HepG2 (cell line): ENCODE results near the gene APC2. TPM values are rescaled to one million over a fixed set of nuclear protein-coding genes. Genes with fewer than 3 reads are reported as not detected.

Experiments used
- HCFC1 ChIP-seq: fragments of 150-350 bp; IDR thresholded peaks from 2 replicates; pipeline ENCODE4 v1.6.1; 2014; ENCODE audit warnings: low read depth, low read length
- HMGA1 ChIP-seq: sonication (generic); formaldehyde crosslinking; conservative IDR thresholded peaks from 2 replicates; pipeline ENCODE4 v1.4.0; 2020; ENCODE audit warnings: missing genetic modification reagents
- HOXA7 ChIP-seq: sonication (generic); formaldehyde crosslinking; IDR thresholded peaks from 2 replicates; pipeline ENCODE4 v1.8.1; 2022; ENCODE audit warnings: mild to moderate bottlenecking, missing genetic modification reagents, moderate library complexity
- HOXA9 ChIP-seq: sonication (generic); formaldehyde crosslinking; IDR thresholded peaks from 2 replicates; pipeline ENCODE4 v1.8.1; 2022; ENCODE audit warnings: missing genetic modification reagents, mild to moderate bottlenecking, moderate library complexity, borderline replicate concordance
- NR1H2 ChIP-seq: sonication (generic); formaldehyde crosslinking; IDR thresholded peaks from 2 replicates; pipeline ENCODE4 v1.8.1; 2022; ENCODE audit warnings: low read depth, missing genetic modification reagents, borderline replicate concordance
- POGZ ChIP-seq: sonication (generic); formaldehyde crosslinking; IDR thresholded peaks from 2 replicates; pipeline ENCODE4 v1.4.0; 2020; ENCODE audit warnings: mild to moderate bottlenecking, missing genetic modification reagents
- SMC3 ChIP-seq: IDR thresholded peaks from 2 replicates; pipeline ENCODE4 v1.6.1; 2011; ENCODE audit warnings: low read length, improper control_type of control experiment
- TOPORS ChIP-seq: sonication (generic); formaldehyde crosslinking; IDR thresholded peaks from 2 replicates; pipeline ENCODE4 v1.8.0; 2023; ENCODE audit warnings: mild to moderate bottlenecking, missing genetic modification reagents
- U2AF1 ChIP-seq: fragments of 200-400 bp; formaldehyde crosslinking; optimal IDR thresholded peaks from 2 replicates; pipeline ENCODE3; 2017; ENCODE audit warnings: mild to moderate bottlenecking, low read depth, low read length
- ZFAT ChIP-seq: sonication (generic); formaldehyde crosslinking; conservative IDR thresholded peaks from 2 replicates; pipeline ENCODE4 v1.8.1; 2023; ENCODE audit warnings: missing genetic modification reagents, inconsistent platforms
- ZNF136 ChIP-seq: sonication (generic); formaldehyde crosslinking; IDR thresholded peaks from 2 replicates; pipeline ENCODE4 v1.8.1; 2022; ENCODE audit warnings: low read depth, mild to moderate bottlenecking, moderate library complexity, missing genetic modification reagents
- ZNF234 ChIP-seq: sonication (generic); formaldehyde crosslinking; conservative IDR thresholded peaks from 2 replicates; pipeline ENCODE4 v1.5.1; 2020; ENCODE audit warnings: mild to moderate bottlenecking, missing genetic modification reagents
- ZNF431 ChIP-seq: sonication (generic); formaldehyde crosslinking; IDR thresholded peaks from 2 replicates; pipeline ENCODE4 v1.9.0; 2022; ENCODE audit warnings: missing genetic modification reagents, low read depth, mild to moderate bottlenecking, borderline replicate concordance
- ZNF777 ChIP-seq: sonication (generic); formaldehyde crosslinking; IDR thresholded peaks from 2 replicates; pipeline ENCODE4 v1.4.0; 2020; ENCODE audit warnings: missing genetic modification reagents
- ZSCAN31 ChIP-seq: sonication (generic); formaldehyde crosslinking; IDR thresholded peaks from 2 replicates; pipeline ENCODE4 v1.5.0; 2020; ENCODE audit warnings: low read depth, mild to moderate bottlenecking, missing genetic modification reagents
- polyA plus RNA-seq, 8 experiments: library from polyadenylated mRNA; depleted of rRNA in 3 of 8; stranded (reverse) in 7 of 8; unstranded in 1 of 8; fragments of >200 nt; fragmentation: Illumina TruSeq in 4 of 8; extraction: Trizol in 4 of 8; gene quantifications; 2 replicates each; pipeline versions ENCODE4 v1.2.1 to v1.2.3, GENCODE V29; 2011 to 2016; ENCODE audit warnings: low read depth in 4 of 8, missing spikeins in 1 of 8, mixed read lengths in 1 of 8; ENCODE audit not compliant: insufficient read depth in 1 of 8
- total RNA-seq, 5 experiments: library from RNA; depleted of rRNA; stranded (reverse); fragments of >200 nt; fragmentation: Illumina TruSeq; extraction: Trizol; gene quantifications; 2 replicates each; pipeline ENCODE4 v1.2.3, GENCODE V29; 2016; ENCODE audit warnings: low read depth in 1 of 5
- TF ChIP-seq, protein P1 (sequence below): IDR thresholded peaks from 2 replicates; pipeline ENCODE4 v1.6.1; 2018; ENCODE audit warnings: missing genetic modification reagents
- TF ChIP-seq, protein P2 (sequence below), 2 experiments: sonication (generic) in 1 of 2; formaldehyde crosslinking in 1 of 2; IDR thresholded peaks; 2 replicates each; pipeline versions ENCODE4 v1.6.1 to v1.9.0; 2014 to 2022; ENCODE audit warnings: antibody characterized with exemption in 1 of 2, borderline replicate concordance in 1 of 2, inconsistent platforms in 1 of 2, low read depth in 1 of 2, missing genetic modification reagents in 1 of 2
- TF ChIP-seq, protein P3 (sequence below), 2 experiments: IDR thresholded peaks; 2 replicates each; pipeline ENCODE4 v1.6.1; 2011 to 2012; ENCODE audit warnings: low read length in 2 of 2, borderline replicate concordance in 1 of 2, low read depth in 1 of 2, mild to moderate bottlenecking in 1 of 2, moderate library complexity in 1 of 2
- TF ChIP-seq, protein P4 (sequence below): IDR thresholded peaks from 2 replicates; pipeline ENCODE4 v1.6.1; 2012; ENCODE audit warnings: low read depth, low read length, improper control_type of control experiment

The APC2 gene
- total and polyA plus RNA-seq, 2 of the 13 experiments (the other 11 are each of a cell fraction or from before 2014, with no cell fraction given), result 0.08 to 0.22 TPM

DNA sequence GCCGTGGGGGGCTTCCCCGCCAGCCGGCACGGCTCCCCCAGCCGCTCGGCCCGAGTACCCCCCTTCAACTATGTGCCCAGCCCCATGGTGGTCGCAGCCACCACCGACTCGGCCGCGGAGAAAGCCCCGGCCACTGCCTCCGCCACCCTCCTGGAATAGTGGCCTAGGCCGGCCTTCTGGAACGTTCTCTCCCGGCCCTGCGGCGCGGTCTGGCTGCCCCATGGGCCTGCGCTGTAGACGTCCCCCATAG lies 20.1 kb downstream of the APC2 start (continued):
- TF ChIP-seq, protein P1, sequence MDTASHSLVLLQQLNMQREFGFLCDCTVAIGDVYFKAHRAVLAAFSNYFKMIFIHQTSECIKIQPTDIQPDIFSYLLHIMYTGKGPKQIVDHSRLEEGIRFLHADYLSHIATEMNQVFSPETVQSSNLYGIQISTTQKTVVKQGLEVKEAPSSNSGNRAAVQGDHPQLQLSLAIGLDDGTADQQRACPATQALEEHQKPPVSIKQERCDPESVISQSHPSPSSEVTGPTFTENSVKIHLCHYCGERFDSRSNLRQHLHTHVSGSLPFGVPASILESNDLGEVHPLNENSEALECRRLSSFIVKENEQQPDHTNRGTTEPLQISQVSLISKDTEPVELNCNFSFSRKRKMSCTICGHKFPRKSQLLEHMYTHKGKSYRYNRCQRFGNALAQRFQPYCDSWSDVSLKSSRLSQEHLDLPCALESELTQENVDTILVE (CRISPR knock-in tag), result no peak
- no peak for TF ChIP-seq ZNF777 (CRISPR knock-in tag)
- no peak for TF ChIP-seq NR1H2
- no peak for TF ChIP-seq HOXA9 (CRISPR knock-in tag)
- no peak for TF ChIP-seq ZNF234 (CRISPR knock-in tag)
- TF ChIP-seq, protein P2, sequence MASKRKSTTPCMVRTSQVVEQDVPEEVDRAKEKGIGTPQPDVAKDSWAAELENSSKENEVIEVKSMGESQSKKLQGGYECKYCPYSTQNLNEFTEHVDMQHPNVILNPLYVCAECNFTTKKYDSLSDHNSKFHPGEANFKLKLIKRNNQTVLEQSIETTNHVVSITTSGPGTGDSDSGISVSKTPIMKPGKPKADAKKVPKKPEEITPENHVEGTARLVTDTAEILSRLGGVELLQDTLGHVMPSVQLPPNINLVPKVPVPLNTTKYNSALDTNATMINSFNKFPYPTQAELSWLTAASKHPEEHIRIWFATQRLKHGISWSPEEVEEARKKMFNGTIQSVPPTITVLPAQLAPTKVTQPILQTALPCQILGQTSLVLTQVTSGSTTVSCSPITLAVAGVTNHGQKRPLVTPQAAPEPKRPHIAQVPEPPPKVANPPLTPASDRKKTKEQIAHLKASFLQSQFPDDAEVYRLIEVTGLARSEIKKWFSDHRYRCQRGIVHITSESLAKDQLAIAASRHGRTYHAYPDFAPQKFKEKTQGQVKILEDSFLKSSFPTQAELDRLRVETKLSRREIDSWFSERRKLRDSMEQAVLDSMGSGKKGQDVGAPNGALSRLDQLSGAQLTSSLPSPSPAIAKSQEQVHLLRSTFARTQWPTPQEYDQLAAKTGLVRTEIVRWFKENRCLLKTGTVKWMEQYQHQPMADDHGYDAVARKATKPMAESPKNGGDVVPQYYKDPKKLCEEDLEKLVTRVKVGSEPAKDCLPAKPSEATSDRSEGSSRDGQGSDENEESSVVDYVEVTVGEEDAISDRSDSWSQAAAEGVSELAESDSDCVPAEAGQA (IDR thresholded peaks at IDR 0.05; ENCODE audit: low read depth), result no peak
- TF ChIP-seq, protein P2 (CRISPR knock-in tag; IDR thresholded peaks at IDR 0.05; ENCODE audit: borderline replicate concordance), result no peak
- no peak for TF ChIP-seq POGZ (CRISPR knock-in tag)
- TF ChIP-seq, protein P3, sequence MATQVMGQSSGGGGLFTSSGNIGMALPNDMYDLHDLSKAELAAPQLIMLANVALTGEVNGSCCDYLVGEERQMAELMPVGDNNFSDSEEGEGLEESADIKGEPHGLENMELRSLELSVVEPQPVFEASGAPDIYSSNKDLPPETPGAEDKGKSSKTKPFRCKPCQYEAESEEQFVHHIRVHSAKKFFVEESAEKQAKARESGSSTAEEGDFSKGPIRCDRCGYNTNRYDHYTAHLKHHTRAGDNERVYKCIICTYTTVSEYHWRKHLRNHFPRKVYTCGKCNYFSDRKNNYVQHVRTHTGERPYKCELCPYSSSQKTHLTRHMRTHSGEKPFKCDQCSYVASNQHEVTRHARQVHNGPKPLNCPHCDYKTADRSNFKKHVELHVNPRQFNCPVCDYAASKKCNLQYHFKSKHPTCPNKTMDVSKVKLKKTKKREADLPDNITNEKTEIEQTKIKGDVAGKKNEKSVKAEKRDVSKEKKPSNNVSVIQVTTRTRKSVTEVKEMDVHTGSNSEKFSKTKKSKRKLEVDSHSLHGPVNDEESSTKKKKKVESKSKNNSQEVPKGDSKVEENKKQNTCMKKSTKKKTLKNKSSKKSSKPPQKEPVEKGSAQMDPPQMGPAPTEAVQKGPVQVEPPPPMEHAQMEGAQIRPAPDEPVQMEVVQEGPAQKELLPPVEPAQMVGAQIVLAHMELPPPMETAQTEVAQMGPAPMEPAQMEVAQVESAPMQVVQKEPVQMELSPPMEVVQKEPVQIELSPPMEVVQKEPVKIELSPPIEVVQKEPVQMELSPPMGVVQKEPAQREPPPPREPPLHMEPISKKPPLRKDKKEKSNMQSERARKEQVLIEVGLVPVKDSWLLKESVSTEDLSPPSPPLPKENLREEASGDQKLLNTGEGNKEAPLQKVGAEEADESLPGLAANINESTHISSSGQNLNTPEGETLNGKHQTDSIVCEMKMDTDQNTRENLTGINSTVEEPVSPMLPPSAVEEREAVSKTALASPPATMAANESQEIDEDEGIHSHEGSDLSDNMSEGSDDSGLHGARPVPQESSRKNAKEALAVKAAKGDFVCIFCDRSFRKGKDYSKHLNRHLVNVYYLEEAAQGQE (IDR thresholded peaks at IDR 0.05; ENCODE audit: borderline replicate concordance in 1 of 2, low read depth in 1 of 2, low read length in 2 of 2), result no peak
- no peak for TF ChIP-seq ZFAT (CRISPR knock-in tag)
- TF ChIP-seq, protein P4, sequence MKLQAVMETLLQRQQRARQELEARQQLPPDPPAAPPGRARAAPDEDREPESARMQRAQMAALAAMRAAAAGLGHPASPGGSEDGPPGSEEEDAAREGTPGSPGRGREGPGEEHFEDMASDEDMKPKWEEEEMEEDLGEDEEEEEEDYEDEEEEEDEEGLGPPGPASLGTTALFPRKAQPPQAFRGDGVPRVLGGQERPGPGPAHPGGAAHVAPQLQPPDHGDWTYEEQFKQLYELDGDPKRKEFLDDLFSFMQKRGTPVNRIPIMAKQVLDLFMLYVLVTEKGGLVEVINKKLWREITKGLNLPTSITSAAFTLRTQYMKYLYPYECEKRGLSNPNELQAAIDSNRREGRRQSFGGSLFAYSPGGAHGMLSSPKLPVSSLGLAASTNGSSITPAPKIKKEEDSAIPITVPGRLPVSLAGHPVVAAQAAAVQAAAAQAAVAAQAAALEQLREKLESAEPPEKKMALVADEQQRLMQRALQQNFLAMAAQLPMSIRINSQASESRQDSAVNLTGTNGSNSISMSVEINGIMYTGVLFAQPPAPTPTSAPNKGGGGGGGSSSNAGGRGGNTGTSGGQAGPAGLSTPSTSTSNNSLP, result no peak
- TF ChIP-seq ZNF136 (CRISPR knock-in tag), result no peak
- no peak for TF ChIP-seq ZSCAN31 (CRISPR knock-in tag)
- TF ChIP-seq TOPORS (CRISPR knock-in tag), result no peak
- TF ChIP-seq HOXA7 (CRISPR knock-in tag), result no peak
- TF ChIP-seq ZNF431, result no peak
- no peak for TF ChIP-seq HMGA1
- no peak for TF ChIP-seq HCFC1
- TF ChIP-seq SMC3, result no peak
- no peak for TF ChIP-seq U2AF1
